HG02852 (cell line): ENCODE measurements around the gene AGT.
"Not testable (repeated sequence)": the region's sequence is repeated elsewhere in the genome, so short reads cannot be mapped to it uniquely, and the experiment has no call there.

Experiments
- ATAC-seq: cut with Tn5 transposase; IDR thresholded peaks from one replicate; pipeline ENCODE4 v1.9.1; 2021; ENCODE audit warnings: mild to moderate bottlenecking, moderate library complexity; ENCODE audit not compliant: unreplicated experiment

Gene AGT

DNA sequence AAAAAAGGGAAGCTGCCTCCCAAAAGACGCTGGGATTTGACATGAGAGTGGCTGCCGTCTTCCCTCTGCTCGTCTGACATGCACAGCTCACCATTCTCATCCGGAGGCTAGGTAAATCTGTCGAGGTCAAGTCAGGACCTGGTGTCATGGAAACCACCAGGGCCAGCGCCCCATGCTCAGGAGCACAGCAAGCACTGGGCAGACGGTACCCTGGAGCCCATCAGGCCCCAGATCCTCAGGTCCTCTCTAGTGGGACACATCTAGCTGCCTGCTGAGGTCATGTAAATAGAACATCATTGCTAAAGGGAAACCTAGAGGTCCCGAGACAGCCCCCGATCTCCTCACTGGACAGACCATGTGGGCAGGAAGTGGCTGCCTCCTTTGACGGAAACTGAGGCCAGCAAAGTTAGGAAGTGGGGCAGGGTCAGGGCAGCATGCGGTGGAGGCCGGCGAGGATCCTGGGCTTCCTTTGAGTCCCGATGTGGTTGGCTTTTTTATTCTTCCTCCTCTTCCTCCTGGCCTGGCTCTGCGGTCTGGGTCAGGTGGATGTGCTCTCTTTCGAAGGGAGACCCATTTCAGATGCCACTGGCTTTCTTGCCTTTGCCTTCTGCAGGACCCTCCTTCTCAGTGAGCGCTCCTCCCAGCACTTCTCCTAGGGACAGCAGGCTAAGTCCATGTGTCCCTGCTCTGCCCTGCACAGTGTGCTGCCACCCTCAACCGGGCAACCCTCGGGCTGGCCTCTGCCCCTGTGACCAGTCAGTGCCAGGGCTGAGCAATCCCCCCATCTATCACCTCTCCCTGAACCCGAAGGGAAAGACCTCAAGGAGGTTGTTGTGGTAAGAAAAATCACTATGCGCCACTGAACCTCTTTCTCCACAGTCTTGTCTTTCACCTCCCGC is 5.9 kb downstream of the AGT start:
- ATAC-seq = no peak

- no peak for ATAC-seq
These were observed 6.8 kb downstream of the AGT start for GRCh38 chr1:230706887-230707731.

DNA sequence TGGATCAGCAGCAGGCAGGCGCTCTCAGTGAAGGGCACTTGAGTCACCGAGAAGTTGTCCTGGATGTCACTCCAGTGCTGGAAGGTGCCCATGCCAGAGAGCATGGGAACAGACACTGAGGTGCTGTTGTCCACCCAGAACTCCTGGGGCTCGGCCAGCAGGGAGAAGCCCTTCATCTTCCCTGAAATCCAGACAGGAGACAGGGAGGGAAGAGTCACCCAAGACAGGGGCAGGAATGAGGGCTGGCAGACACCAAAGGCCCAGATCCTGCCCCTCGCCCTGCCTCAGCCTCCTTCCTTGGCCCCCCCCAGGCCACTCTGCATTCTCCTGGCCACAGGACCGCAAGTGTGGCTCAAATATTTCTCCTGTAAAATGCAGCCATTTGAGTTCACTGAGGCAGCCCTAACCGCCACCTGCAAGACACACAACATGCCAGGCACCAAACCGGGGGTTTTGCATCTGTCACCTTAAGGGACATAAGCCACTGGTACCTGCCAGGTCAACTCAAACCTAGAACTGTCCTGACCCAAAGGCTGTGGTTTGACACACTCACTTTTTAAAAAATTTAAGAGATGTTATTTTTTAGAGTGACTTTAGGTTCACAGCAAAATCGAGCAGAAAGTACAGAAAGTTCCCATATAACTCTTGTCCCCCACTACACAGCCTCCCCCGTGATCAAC is 7.8 kb downstream of the AGT start:
- no peak for ATAC-seq

DNA sequence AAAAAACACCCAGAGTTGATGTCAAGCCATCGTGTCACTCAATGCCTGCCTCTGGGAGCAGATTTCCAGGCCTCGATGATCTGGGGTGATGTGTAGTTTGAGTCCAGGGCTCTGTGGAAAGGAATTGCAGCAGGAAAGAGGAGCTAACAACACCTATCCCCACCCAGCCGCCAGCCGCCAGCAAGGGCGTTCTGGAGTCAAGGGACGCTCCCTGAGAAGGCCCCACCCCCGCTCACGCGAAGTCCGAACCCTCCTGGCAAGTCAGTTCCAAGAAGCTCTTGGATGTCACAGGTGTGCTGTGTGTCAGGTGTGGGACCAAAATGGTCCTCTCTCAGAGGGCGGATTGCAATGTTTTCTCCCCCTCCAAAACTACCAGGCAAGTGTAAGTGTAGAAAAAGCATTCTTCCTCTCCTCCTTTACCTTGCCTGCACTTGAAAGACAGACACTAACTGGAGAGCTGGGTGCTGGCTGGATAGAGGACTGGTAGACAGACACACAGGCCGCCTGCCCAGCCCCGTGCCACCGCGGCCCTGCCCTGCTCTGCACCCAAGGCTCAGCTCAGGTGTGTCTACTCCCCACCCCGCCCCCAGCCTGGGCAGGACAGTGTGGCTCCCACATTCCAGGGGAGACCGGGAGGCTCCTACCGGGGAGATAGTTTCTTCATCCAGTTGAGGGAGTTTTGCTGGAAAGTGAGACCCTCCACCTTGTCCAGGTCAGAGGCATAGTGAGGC is 8.5 kb downstream of the AGT start:
- ATAC-seq = no peak

DNA sequence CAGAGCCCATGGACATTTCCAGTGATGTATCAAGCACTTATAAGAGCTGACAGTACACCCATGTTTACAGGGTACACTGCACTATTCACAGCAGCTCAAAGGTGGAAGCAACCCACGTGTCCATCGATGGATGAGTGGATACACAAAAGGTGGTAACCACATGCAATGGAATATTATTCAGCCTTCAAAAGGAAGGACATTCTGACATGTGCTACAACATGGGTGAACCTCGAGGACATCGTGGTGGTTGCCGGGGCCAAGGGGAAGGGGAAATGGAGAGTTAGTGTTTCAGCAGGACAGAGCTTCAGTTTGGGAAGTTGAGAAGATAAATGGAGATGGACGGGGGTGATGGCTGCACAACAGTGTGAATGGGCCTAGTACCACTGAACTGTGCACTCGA is 9.1 kb downstream of the AGT start:
- no peak for ATAC-seq

- no peak for ATAC-seq
These were observed 10.1 kb downstream of the AGT start for GRCh38 chr1:230703679-230704385.

DNA sequence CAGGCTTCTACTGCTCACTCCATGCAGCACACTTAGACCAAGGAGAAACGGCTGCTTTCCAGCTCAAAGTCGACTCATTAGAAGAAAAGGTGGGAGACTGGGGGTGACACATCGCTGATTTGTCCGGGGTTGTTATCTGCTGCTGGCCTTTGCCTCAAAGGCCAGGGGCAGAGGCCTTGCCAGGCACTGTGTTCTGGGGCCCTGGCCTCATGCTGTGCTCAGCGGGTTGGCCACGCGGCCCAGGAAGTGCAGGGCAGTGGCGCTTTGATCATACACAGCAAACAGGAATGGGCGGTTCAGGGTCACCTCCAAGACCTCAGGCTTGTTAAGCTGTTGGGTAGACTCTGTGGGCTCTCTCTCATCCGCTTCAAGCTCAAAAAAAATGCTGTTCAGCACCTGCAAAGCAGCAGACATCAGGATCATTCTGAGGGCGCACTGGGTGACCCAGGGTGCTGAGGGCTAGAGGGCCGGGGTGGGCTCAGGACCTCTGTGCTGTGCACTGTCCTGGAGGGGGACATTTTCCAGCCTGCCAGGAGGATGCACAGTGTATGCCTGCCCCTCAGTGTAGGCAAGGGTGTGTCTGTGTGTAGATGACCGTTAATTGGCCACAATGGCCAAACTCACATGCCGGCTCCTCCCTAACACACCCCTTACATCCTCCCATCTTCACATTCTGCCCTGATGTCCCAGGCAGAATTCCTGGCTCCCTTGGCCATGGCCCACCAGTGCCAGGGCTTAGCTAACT is 10.8 kb downstream of the AGT start:
- no peak for ATAC-seq

DNA sequence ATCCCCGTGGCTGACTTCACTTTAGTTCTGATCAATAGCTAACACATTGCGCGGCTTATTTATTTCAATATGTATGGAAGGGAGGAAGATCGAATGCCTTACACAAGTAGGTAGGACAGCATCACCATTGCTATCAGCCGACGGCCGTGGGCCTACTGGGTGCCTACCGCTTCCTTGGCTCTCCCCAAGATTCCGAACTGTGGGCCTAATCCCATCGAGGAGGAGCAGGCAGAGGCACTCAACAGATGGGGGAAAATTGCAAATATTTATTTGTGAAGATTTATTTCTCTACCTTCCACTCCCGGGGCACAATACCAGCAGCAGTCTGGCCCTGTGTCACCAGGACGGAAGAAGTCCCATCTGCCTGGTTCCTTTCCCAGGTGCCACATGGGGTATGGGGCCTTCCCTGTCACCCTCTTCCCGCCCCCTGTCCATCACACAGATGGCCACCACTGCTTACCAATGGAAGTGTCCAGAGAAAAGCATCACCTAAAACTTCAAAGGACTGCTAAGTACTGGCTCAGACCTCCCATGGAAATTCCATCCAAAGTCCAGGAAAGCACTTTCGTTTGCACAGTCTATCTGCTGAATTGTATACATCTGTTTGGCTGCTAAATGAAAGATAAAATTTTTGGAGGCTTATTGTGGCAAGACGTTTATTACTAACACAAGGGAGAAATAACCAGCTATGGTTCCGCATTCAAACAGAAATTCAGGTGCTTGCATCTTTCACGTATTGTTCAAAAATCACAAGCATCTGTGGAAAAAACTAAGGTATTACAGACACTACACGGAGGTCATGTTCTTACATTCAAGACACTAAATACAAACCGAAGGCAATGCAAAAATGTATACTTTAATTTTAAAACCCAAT is 11.8 kb downstream of the AGT start:
- ATAC-seq = no peak

GRCh38 chr1:230701434-230701833 is 12.5 kb downstream of the AGT start:
- ATAC-seq = no peak

DNA sequence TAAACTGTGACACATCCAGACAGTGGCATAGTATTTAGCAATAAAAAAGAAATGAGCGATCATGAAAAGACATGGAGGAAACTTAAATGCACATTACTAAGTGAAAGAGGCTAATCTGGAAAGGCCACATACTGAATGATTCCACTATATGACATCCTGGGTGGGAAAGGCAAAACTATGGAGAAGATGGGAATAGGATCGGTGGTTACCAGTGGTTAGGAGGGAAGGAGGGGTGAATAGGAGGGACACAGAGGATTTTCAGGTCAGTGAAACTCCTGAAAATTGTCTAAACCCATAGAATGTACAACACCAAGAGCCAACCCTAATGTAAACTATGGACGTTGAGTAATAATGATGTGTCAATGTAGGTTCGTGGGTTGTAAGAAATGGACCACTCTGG is 13.8 kb downstream of the AGT start:
- ATAC-seq = no peak

DNA sequence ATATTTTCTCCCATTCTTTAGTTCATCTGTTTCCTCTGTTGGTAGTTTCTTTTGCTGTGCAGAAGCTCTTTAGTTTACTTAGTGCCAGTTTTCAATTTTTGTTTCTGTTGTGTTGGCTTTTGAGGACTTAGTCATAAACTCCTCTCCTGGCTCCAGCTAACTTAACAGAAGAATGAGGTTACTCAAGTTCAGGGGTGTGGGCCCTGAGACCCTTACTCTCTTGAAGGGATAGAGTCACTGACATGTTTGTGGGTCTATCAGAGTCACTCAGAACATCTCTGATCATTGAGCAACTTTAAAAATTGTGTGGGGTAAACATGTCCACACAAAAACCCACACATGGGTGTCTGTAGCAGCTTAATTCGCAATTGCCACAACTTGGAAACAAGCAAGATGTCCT is 14.2 kb downstream of the AGT start:
- ATAC-seq = no peak

DNA sequence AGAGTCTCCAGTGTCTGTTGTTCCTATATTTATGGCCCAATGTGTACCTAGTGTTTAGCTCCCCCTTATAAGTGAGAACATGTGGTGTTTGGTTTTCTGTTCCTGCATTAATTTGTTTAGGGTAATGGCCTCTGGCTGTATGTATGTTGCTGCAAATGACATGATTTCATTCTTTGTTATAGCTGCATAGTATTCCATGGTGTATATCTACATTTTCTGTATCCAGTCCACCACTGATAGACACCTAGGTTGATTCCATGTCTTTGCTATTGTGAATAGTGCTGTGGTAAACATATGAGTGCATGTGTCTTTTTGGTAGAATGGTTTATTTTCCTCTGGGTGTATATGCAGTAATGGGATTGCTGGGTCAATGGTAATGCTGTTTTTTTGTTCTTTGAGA is 15.0 kb downstream of the AGT start:
- not testable (repeated sequence) for ATAC-seq

DNA sequence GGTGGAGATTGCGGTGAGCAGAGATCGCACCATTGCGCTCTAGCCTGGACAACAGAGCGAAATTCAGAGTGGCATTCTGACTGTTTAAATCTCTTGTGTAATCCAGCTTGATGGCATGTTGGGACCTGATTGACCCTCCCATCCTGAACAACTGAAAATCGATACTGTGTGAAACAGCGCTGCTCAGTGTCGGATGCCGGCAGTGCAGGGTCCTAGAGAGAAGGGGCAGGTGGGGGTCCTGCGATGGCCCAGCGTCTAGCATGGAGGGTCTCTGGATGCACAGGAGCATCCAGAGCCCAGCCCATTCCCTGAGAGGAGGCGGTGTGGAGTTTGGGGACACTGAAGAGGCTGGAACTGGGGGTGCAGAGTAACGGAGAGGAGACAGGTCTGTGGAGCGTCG is 15.8 kb downstream of the AGT start:
- ATAC-seq = no peak

DNA sequence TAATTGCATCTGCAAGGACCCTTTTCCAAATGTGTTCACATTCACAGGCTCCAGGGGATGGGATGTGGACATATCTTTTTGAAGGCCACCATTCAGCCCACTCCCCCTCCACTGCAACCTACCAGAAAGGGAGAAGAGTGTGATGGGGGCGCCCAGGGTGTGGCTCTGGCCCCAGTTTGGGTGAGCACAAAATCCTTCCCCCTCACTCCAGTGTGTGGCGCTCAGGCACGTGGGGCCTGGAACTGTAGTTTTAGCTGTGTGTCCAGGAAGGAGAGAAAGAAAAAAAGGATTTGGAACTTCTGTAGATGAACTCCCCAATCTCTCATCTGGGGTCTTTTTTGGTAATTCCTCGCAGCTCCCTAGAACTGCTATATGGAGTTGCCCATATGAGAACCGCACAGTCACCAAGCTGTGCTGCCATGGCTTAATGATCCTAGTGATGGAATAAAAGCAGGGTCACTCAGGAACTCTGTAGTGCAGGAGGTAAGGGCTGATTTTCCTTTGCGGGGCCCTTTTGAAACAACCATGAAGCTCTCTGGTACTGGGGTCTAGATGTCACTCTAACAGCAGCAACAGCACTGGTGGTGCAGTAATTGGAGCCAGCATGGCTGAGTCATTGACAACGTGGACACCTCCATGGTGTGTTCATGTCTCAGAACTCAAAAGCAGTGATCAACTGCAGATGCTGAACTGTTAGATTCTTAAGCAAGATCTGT is 17.0 kb downstream of the AGT start:
- ATAC-seq = no peak

DNA sequence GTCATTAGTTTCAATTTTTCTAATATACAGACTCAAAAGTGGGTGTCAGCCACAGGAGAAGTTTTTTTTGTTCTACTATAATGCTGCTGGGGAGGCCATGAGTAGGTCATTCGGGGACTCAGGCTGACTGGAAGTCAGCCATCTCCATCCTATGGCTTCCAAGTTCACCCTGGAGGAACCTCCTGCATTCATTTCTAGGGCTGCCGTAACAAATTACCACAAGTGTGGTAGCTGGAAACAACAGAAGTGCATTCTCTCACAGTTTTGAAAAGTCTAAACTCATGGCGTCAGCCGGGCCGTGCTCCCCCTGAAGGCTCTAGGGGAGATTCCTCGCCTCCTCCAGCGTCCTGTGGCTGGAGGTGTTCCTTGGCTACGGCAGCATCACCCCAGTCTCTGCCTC is 17.7 kb downstream of the AGT start:
- no peak for ATAC-seq

DNA sequence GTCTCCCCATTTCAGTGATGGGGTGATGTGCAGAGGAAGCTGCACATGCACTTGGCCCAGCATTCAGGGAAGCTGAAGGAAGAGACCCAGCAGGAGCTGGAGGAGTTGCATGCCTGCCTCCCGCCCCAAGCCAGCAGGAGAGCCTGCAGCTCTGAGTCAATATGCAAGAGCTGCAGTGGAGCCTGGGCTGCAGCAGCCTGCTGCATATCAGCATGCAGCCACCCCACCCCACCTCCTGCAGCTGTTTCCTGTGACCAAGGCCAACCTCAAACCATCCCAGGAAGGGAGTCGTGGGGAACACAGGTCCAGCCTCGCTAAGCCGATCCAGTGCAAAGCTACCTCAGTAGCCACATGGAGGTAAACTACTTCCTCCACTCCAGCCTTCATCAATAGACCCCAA is 18.9 kb downstream of the AGT start:
- no peak for ATAC-seq

GRCh38 chr1:230694464-230694863 is 19.5 kb downstream of the AGT start:
- ATAC-seq = no peak

GRCh38 chr1:230693777-230694176 is 20.1 kb downstream of the AGT start:
- no peak for ATAC-seq
